Measurements from ENCODE around the gene ASPSCR1. TPM values are rescaled to one million over a fixed set of nuclear protein-coding genes. Genes with fewer than 3 reads are reported as not detected.

ASPSCR1 gene
- total and polyA plus RNA-seq, 2 of the 13 experiments (the other 11 are each of a cell fraction or from before 2014, with no cell fraction given) = 274 to 314 TPM

DNA sequence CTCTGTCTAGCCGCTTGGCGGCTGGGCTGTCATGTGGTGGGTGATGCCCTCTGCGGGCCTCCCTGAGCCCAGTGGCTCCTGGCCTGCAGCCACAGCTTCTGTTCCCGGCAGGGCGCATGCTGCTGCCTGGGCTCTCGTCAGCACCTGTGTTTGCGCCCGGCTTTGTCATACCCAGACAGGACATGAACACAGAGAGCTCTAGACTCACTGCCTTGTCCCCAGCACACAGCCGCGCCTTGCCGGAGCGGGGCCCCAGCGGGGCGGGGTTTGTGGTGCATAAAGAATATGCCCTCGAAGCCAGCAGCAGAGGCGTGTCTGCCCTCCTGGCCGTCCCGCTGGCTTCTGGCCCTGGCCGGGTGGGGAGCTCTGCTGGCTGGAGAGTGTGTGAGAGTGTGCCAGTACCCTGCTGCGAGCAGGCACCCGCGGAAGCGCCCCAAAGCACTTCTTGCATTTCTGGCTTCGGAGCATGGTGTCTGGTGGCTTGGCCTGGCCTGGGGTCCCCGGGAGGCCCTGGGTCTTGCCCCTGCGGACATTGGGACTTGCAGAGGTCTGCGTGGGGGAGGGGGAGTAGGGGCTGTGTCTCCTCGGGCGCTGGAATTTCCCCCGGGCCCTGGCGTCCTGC is 14.4 kb downstream of the ASPSCR1 start (continued):
- TF ChIP-seq ZNF749 (CRISPR knock-in tag; IDR thresholded peaks at IDR 0.05; ENCODE audit: borderline replicate concordance) (peak; percentile 62; the same call in 1 of the 2 replicates), ESRRA (CRISPR knock-in tag; IDR thresholded peaks at IDR 0.05; ENCODE audit: low read depth) (no peak), ZNF891 (CRISPR knock-in tag; IDR thresholded peaks at IDR 0.05) (peak; percentile 25), NBN (conservative IDR thresholded peaks at IDR 0.05) (no peak), GATAD2A (CRISPR knock-in tag; IDR thresholded peaks at IDR 0.05) (peak; percentile 90), PITX1 (CRISPR knock-in tag; IDR thresholded peaks at IDR 0.05) (no peak), ZFP41 (CRISPR knock-in tag; IDR thresholded peaks at IDR 0.05; ENCODE audit: borderline replicate concordance) (peak; percentile 49; the same call in 1 of the 2 replicates), ZNF629 (CRISPR knock-in tag; conservative IDR thresholded peaks at IDR 0.05) (0 out of 2 replicates have a peak, but pooled peaks have one; percentile 48), CBX2 (IDR thresholded peaks at IDR 0.05; ENCODE audit: low read depth, low read length) (no peak), CBX2 (CRISPR knock-in tag; IDR thresholded peaks at IDR 0.05; ENCODE audit: low read depth) (no peak; the same call in 1 of the 2 replicates), SRSF1 (optimal IDR thresholded peaks at IDR 0.05; ENCODE audit: low read depth, low read length) (peak; percentile 21), TP53 (CRISPR knock-in tag; conservative IDR thresholded peaks at IDR 0.05) (peak; percentile 33; the same call in 1 of the 2 replicates), GATA4 (IDR thresholded peaks at IDR 0.05; ENCODE audit: borderline replicate concordance, low read depth) (no peak), ZFP36 (IDR thresholded peaks at IDR 0.05; ENCODE audit: borderline replicate concordance, low read depth, low read length, partially characterized antibody) (no peak), ZBTB7B (CRISPR knock-in tag; IDR thresholded peaks at IDR 0.05) (peak; percentile 93), BCL6 (CRISPR knock-in tag; IDR thresholded peaks at IDR 0.05) (peak; percentile 84)
- TF ChIP-seq, protein P1, sequence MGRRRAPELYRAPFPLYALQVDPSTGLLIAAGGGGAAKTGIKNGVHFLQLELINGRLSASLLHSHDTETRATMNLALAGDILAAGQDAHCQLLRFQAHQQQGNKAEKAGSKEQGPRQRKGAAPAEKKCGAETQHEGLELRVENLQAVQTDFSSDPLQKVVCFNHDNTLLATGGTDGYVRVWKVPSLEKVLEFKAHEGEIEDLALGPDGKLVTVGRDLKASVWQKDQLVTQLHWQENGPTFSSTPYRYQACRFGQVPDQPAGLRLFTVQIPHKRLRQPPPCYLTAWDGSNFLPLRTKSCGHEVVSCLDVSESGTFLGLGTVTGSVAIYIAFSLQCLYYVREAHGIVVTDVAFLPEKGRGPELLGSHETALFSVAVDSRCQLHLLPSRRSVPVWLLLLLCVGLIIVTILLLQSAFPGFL (CRISPR knock-in tag; IDR thresholded peaks at IDR 0.05) = no peak
- TF ChIP-seq, protein P2, sequence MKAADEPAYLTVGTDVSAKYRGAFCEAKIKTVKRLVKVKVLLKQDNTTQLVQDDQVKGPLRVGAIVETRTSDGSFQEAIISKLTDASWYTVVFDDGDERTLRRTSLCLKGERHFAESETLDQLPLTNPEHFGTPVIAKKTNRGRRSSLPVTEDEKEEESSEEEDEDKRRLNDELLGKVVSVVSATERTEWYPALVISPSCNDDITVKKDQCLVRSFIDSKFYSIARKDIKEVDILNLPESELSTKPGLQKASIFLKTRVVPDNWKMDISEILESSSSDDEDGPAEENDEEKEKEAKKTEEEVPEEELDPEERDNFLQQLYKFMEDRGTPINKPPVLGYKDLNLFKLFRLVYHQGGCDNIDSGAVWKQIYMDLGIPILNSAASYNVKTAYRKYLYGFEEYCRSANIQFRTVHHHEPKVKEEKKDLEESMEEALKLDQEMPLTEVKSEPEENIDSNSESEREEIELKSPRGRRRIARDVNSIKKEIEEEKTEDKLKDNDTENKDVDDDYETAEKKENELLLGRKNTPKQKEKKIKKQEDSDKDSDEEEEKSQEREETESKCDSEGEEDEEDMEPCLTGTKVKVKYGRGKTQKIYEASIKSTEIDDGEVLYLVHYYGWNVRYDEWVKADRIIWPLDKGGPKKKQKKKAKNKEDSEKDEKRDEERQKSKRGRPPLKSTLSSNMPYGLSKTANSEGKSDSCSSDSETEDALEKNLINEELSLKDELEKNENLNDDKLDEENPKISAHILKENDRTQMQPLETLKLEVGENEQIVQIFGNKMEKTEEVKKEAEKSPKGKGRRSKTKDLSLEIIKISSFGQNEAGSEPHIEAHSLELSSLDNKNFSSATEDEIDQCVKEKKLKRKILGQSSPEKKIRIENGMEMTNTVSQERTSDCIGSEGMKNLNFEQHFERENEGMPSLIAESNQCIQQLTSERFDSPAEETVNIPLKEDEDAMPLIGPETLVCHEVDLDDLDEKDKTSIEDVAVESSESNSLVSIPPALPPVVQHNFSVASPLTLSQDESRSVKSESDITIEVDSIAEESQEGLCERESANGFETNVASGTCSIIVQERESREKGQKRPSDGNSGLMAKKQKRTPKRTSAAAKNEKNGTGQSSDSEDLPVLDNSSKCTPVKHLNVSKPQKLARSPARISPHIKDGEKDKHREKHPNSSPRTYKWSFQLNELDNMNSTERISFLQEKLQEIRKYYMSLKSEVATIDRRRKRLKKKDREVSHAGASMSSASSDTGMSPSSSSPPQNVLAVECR (CRISPR knock-in tag; IDR thresholded peaks at IDR 0.05; ENCODE audit: borderline replicate concordance) = peak; percentile 87
- TF ChIP-seq, protein P3, sequence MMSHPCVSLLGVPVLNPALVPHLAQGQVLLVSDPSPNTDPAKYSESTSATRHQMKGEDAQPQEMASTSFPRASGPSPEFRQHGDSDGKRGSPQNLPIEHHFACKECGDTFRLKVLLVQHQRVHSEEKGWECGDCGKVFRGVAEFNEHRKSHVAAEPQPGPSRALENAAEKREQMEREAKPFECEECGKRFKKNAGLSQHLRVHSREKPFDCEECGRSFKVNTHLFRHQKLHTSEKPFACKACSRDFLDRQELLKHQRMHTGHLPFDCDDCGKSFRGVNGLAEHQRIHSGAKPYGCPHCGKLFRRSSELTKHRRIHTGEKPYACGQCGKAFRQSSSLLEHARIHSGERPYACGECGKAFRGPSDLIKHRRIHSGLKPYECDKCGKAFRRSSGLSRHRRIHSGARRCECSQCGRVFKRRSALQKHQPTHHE (CRISPR knock-in tag; IDR thresholded peaks at IDR 0.05; ENCODE audit: borderline replicate concordance) = peak; percentile 92; the same call in 1 of the 2 replicates
- TF ChIP-seq, protein P4, sequence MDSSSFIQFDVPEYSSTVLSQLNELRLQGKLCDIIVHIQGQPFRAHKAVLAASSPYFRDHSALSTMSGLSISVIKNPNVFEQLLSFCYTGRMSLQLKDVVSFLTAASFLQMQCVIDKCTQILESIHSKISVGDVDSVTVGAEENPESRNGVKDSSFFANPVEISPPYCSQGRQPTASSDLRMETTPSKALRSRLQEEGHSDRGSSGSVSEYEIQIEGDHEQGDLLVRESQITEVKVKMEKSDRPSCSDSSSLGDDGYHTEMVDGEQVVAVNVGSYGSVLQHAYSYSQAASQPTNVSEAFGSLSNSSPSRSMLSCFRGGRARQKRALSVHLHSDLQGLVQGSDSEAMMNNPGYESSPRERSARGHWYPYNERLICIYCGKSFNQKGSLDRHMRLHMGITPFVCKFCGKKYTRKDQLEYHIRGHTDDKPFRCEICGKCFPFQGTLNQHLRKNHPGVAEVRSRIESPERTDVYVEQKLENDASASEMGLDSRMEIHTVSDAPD (CRISPR knock-in tag; IDR thresholded peaks at IDR 0.05) = peak; percentile 92
- TF ChIP-seq, protein P5, sequence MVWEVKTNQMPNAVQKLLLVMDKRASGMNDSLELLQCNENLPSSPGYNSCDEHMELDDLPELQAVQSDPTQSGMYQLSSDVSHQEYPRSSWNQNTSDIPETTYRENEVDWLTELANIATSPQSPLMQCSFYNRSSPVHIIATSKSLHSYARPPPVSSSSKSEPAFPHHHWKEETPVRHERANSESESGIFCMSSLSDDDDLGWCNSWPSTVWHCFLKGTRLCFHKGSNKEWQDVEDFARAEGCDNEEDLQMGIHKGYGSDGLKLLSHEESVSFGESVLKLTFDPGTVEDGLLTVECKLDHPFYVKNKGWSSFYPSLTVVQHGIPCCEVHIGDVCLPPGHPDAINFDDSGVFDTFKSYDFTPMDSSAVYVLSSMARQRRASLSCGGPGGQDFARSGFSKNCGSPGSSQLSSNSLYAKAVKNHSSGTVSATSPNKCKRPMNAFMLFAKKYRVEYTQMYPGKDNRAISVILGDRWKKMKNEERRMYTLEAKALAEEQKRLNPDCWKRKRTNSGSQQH (CRISPR knock-in tag; IDR thresholded peaks at IDR 0.05; ENCODE audit: low read depth) = no peak
